NCI-H460 (cell line): ENCODE results near the gene RNU1-3. TPM values are rescaled to one million over a fixed set of nuclear protein-coding genes. Genes with fewer than 3 reads are reported as not detected.
"Not testable (repeated sequence)": the region's sequence is repeated elsewhere in the genome, so short reads cannot be mapped to it uniquely, and the experiment has no call there.

Experiments used
- DNase-seq: peaks from one replicate; pipeline ENCODE4 v3.0.0-alpha.2; 2016; ENCODE audit warnings: low read depth; ENCODE audit errors: extremely low read depth
- small RNA-seq, 2 experiments: library from RNA; depleted of rRNA; stranded (forward); fragments of <200 nt; gene quantifications; one replicate each; pipeline ENCODE3, GENCODE V24; 2014
- total RNA-seq: library from RNA; depleted of rRNA; stranded (reverse); fragments of >200 nt; shearing (Covaris generic); gene quantifications from 2 replicates; pipeline ENCODE4 v1.2.3, GENCODE V29; 2014; rRNA removed

Gene RNU1-3
- total RNA-seq, 1 experiment from 2014 or later, result under 0.01 TPM

GRCh38 chr1:16623812-16624719 lies 42.7 kb downstream of the RNU1-3 start:
- not testable (repeated sequence) for DNase-seq

DNA sequence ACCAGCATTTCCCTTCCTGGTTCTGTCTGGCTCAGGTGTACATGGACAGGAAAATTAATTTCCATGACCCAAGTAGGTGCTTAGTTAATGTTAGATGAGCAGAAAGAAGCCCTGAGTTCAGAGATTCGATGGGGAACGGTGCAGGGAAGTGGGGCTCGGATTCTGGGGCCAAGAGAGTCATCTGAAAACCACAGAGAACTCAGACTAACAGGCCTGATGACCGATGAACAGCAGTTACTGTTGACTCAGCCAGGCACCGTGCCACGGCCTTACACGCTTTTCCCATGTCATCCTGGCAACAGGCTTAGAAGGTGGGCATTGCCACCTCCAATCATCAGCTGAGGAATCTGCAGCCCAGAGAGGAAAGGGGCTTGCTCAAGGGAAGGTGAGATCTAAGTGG lies 43.4 kb downstream of the RNU1-3 start:
- not testable (repeated sequence) for DNase-seq

DNA sequence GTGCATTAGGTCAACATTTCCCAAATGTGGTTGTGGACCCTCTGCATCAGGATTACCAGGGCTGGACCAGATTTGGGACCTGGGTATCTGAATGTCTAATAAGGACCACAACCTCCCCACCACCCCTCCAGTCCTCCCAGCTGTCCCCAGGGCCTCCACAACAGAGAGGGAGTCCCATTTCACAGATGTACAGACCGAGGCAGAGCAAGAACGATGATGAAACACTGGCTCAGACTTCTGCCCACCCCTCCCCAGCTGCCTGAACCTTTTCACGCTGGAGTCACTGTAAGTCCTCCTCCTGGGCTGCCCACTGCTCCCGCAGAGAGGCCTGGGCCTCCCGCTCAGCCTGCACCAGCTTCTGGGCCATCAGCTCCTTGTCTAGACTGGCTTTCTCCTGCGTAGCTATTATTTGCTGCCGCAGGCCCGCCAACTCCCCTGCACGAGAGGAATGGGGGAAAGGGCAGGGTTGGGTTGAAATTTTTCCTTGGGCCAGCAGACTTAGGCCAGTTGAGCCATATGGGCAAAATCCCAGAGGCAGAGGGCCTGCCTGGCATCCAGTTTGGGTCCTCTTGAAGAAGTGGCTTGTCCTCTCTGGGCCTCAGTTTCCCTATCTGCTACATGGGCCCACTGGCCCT lies 45.0 kb downstream of the RNU1-3 start:
- DNase-seq, result not testable (repeated sequence)

DNA sequence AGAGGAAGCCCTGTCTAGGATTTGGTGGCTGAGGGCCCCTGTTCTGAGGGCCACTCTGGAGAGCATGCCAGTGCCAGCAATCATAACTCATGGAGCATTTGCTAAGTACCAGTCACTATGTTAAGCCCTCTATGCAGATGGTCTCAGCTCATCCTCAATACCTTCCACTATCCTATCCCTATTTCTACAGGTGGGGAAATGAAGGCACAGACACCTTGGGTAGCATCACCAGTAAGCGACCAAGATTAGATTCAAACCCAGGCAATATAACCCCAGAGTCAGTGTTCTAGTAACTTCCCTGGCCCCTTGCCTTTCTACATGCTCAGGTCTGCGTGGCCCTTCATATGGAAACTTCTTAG lies 45.5 kb downstream of the RNU1-3 start:
- no peak for DNase-seq

- DNase-seq, result not testable (repeated sequence)
Observed at GRCh38 chr1:16619803-16620501, 46.8 kb downstream of the RNU1-3 start.

- DNase-seq, result no peak
Observed at GRCh38 chr1:16618719-16619118, 48.0 kb downstream of the RNU1-3 start.

DNA sequence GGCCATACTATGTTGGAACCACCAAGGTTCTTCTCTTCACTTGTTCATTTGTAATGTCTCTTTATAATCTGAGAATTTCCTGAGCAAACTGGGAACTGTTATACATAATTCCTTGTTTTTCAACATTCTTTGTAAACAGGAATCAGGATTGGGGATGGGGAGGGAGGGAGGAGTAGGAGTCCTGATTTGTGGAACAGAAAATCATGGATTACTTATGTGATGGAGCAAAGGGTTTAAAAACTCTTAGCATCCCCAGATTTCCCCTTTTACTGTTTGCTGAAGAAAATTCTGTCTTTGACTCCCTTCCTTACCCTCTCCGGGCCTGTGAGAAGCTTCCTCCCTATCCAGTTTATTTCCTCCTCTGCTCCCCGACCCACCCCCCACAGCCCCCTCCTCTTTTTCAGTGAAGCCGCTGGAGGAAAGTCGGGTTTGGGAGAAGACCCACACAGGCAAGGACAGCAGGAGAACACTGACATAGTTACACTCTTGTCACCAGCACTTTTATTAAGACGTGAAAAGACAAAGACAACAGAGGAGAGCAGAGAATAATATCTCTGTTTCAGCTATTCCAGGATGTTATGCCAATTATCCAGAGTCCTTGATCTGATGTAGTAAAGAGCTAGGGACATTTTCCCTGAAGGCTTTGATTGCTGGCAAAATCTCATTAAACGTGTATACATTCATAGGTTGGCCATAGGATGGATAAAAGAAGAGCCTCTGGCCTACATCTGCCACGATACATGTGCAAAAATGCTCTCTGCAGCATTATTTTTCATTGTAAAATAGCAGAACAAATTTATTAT lies 48.8 kb downstream of the RNU1-3 start:
- DNase-seq, result no peak

- no peak for DNase-seq
Observed at GRCh38 chr1:16617114-16617631, 49.6 kb downstream of the RNU1-3 start.

Small RNA genes lying within 50 kb of the gene (small RNA-seq; reads per million reads assigned to genes)
- 0 reads per million in 2 experiments for gene RNU1-3

Other genes starting within 250 kb of the RNU1-3 start
- not detected in 2 replicates for gene SPATA21, start 229.5 kb downstream of the RNU1-3 start, total RNA-seq
- gene NECAP2, start 226.2 kb downstream of the RNU1-3 start, total RNA-seq, result 24.4 and 30.8 TPM in 2 replicates
- gene RNU1-1, start 152.7 kb downstream of the RNU1-3 start, total RNA-seq, result under 0.01 TPM in 2 replicates
- gene NBPF1, start 53.4 kb downstream of the RNU1-3 start, total RNA-seq, result 8.7 and 12.9 TPM in 2 replicates
- gene RNU1-4, start 73.6 kb upstream of the RNU1-3 start, total RNA-seq, result under 0.01 TPM in 2 replicates
- gene RNU1-2, start 229.0 kb upstream of the RNU1-3 start, total RNA-seq, result under 0.01 TPM in 2 replicates